Heart right ventricle (tissue), 16 donors: ENCODE data around the gene PRDM16. TPM values are rescaled to one million over a fixed set of nuclear protein-coding genes. Genes with fewer than 3 reads are reported as not detected.

Source experiments
- ATAC-seq, 8 donors: fragments of 200-7000 bp; cut with Tn5 transposase; one replicate each; pipeline ENCODE4 v1.9.1; 2020; ENCODE audit warnings: mild to moderate bottlenecking in 8 of 8, moderate library complexity in 8 of 8, moderate number of reproducible peaks in 1 of 8
- DNase-seq, 2 donors: peaks; one replicate each; pipeline ENCODE4 v3.0.0-alpha.2; 2020
- H3K27ac ChIP-seq, 10 donors: fragments of 200-600 bp; sonication (generic) in 2 of 10; one replicate each; pipeline versions ENCODE4 v1.5.0 to v1.8.0; 2020 to 2022; ENCODE audit warnings: mild to moderate bottlenecking in 3 of 10
- H3K27me3 ChIP-seq, 7 donors: fragments of 200-600 bp; one replicate each; pipeline ENCODE4 v1.8.0; 2021 to 2022; ENCODE audit warnings: mild to moderate bottlenecking in 2 of 7
- H3K36me3 ChIP-seq, 9 donors: fragments of 200-600 bp; sonication (generic) in 1 of 9; one replicate each; pipeline versions ENCODE4 v1.5.0 to v1.8.0; 2020 to 2022; ENCODE audit warnings: mild to moderate bottlenecking in 2 of 9
- H3K4me1 ChIP-seq, 9 donors: fragments of 200-600 bp; sonication (generic) in 1 of 9; one replicate each; pipeline versions ENCODE4 v1.5.0 to v1.8.0; 2020 to 2022; ENCODE audit warnings: mild to moderate bottlenecking in 4 of 9
- H3K4me3 ChIP-seq, 10 donors: fragments of 200-600 bp; sonication (generic) in 2 of 10; one replicate each; pipeline versions ENCODE4 v1.5.0 to v1.8.0; 2020 to 2022; ENCODE audit warnings: mild to moderate bottlenecking in 7 of 10, moderate library complexity in 2 of 10
- H3K9me3 ChIP-seq, 11 donors: fragments of 200-600 bp in 10 of 11; sonication (generic) in 2 of 11; one replicate each; pipeline versions ENCODE4 v1.5.0 to v1.8.0; 2013 to 2022; ENCODE audit warnings: mild to moderate bottlenecking in 2 of 11, control low read depth in 1 of 11, moderate library complexity in 1 of 11
- WGBS, 2 donors: extraction: QIAGEN DNeasy Blood & Tissue Kit; methylation state at CpG; one replicate each; pipeline ENCODE4 v1.1.7; 2013; ENCODE audit warnings: inconsistent platforms in 1 of 2; 5-methylcytosine and 5-hydroxymethylcytosine counted together
- intact Hi-C, 10 donors: fragments of 100-400 bp; cut with DNase I; formaldehyde crosslinking; loops; one replicate each; pipeline versions ENCODE4 v1.11.1 to v1.14.2; 2022
- polyA plus RNA-seq, 2 donors: library from polyadenylated mRNA; stranded (reverse); fragments of 200-250 nt; gene quantifications; one replicate each; pipeline ENCODE4 v1.2.3, GENCODE V29; 2013
- total RNA-seq, 10 donors: library from RNA; stranded (reverse); fragmentation: NEBNext Ultra II Directional in 3 of 10; extraction: Animal tissue kit (Norgen Biotek cat#: 25700) in 3 of 10; gene quantifications; one replicate each; pipeline versions ENCODE4 v1.2.1 to v1.2.4, GENCODE V29; 2021 to 2023
- TF ChIP-seq, protein P1 (sequence below), 9 donors: fragments of 200-600 bp; sonication (generic) in 2 of 9; IDR thresholded peaks; one replicate each; pipeline versions ENCODE4 v1.5.0 to v1.8.0; 2021 to 2022; ENCODE audit warnings: antibody characterized with exemption in 9 of 9, mild to moderate bottlenecking in 5 of 9, moderate library complexity in 1 of 9
- donor health status: Arrhythmogenic right ventricular cardiomyopathy.
- donor health status: ischemic (EF 13 %, LVEDD 7.1; RV severe dilation, severe dysfunction).
- donor health status: healthy with polysubstance abuse.
- donor health status: DM: no; HTN: yes; CAD: no.
- donor health status: DM: no; HTN: no; CAD: no.
- donor health status: ischemic (EF 25% LVEDD 6.9; RV normal size, moderate dysfunction).
- donor health status: ischemic (EF 25% LVEDD 5.7; RV mildly dilated, moderate dysfunction).
- donor health status: healthy.
- donor health status: DM: yes; HTN: yes; CAD: no.
- donor health status: Ischemic cardiomyopathy.
- donor health status: ischemic (EF 35%, LVEDD 5.7; RV mildly dilated, moderate dysfunction).
- donor health status: nonischemic (EF 11% LVEDD 7.7; RV severe dilation, severe dysfunction).
- donor health status: DM: yes; HTN: yes; CAD: no.
- donor health status: PGD.
- donor health status: ischemic (EF 29% LVEDD 5.4; RV normal size, mild dysfunction).
- donor health status: nonischemic (EF 23%, LVEDD 6.1; RV moderate dilation, normal function).

The PRDM16 gene
- total and polyA plus RNA-seq, 12 donors = 4.1 to 25.9 (median 14.8) TPM

DNA sequence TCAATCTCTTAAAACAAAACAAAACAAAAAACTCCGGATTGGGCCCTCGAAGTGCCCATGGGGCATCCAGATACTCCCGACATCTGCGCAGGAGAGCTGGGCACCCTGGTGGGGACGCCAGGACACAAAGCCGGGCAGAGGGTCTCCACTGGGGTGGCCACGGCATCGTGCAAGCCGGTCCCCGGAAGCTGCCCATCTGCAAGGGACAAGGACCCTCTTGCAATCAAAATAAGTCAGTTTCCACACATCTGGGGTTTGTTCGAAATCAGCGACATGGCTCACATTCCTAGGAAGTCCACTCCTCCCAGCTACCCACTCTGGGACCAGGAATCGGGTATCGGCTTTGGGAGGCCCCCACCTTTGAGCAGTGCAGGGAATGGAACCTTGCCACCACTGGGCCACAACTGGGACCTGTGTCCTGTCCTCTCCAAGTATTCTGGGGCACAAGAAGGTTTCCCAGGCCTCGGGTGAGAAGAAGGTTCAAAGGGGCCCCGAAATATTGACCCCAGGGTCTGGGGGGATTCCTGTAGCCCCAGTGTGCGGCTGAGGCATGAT, 4.6 kb upstream of the PRDM16 start:
- Histone ChIP-seq H3K4me3 (peak overlapping the region in 2 of 10 donors; percentile 27 to 41), H3K9me3 (no peaks in the 10 kb centered on the region), H3K27me3 (peaks cover 17 to 85% (median 70%) of the 10 kb centered on the region in 7 donors), H3K27ac (no peak overlapping the region), H3K4me1 (peaks cover 4 to 68% (median 31%) of the 10 kb centered on the region in 9 donors), H3K36me3 (peaks cover 0 to 9% (median 0%) of the 10 kb centered on the region in 9 donors)
- 47 to 58% methylated on average over 17 of the region's 17 CpGs for WGBS, 2 donors
- DNase-seq = no peak
- no peak for ATAC-seq
- intact Hi-C loops = loop anchor here in 3 of 10 donors (5.0 to 10.0 kb wide), 3 partner anchors 340 to 350 kb away; no protein-coding TSS in a partner anchor
- TF ChIP-seq, protein P1, sequence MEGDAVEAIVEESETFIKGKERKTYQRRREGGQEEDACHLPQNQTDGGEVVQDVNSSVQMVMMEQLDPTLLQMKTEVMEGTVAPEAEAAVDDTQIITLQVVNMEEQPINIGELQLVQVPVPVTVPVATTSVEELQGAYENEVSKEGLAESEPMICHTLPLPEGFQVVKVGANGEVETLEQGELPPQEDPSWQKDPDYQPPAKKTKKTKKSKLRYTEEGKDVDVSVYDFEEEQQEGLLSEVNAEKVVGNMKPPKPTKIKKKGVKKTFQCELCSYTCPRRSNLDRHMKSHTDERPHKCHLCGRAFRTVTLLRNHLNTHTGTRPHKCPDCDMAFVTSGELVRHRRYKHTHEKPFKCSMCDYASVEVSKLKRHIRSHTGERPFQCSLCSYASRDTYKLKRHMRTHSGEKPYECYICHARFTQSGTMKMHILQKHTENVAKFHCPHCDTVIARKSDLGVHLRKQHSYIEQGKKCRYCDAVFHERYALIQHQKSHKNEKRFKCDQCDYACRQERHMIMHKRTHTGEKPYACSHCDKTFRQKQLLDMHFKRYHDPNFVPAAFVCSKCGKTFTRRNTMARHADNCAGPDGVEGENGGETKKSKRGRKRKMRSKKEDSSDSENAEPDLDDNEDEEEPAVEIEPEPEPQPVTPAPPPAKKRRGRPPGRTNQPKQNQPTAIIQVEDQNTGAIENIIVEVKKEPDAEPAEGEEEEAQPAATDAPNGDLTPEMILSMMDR (IDR thresholded peaks at IDR 0.05) = no peak

DNA sequence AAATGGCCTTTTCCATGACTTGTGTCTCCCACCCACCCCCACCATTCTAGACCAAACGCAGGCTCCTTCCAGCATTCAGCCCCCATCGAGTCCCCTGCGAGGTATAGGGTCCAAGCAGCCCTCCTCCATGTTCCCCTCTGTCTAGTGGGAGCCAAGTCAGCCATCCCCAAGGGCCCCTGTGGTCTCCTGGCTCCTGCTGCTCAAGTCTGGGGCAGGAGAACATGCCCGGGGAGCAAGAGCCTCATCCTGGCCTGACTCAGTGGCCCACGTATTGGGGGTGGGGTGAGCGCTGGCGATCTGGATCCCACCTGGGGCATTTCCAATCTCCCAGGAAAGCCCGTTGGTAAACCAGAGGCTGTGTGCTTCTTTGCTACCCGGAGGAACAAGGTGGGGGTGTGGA, 4.1 kb upstream of the PRDM16 start:
- Histone ChIP-seq H3K36me3 (peaks cover 0 to 9% (median 0%) of the 10 kb centered on the region in 9 donors), H3K9me3 (no peaks in the 10 kb centered on the region), H3K4me1 (peaks cover 4 to 68% (median 31%) of the 10 kb centered on the region in 9 donors), H3K27ac (no peak overlapping the region), H3K27me3 (peaks cover 17 to 90% (median 70%) of the 10 kb centered on the region in 7 donors), H3K4me3 (no peak overlapping the region)
- 58 to 66% methylated on average over 9 of the region's 9 CpGs for WGBS, 2 donors
- intact Hi-C loops = loop anchor here in 8 of 10 donors (5.0 to 10.0 kb wide), 9 partner anchors 217 to 357 kb away; no protein-coding TSS in a partner anchor
- DNase-seq = no peak
- TF ChIP-seq, protein P1 (IDR thresholded peaks at IDR 0.05) = no peak
- ATAC-seq = no peak

DNA sequence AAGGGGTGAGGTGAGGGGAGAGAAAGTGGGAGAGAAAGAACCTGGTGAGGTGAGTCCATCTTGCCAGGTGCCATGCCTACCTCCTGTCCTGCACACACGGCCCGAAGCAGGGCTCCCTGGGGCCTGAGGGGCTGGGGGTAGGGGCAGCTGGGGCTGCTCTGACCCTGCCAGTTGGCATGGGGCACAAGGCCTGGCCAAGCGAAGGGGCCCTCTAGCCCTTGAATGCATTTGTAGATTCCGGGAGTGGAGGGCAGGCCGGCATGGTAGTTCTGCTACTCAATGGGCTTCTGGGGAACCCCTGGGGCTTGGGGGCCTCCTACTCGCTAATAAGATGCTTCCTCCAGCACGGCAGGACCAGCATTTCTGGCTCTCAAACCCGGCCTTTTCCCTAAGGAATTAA, 3.6 kb upstream of the PRDM16 start:
- peaks cover 4 to 68% (median 31%) of the 10 kb centered on the region in 9 donors for H3K4me1 ChIP-seq
- TF ChIP-seq, protein P1 (IDR thresholded peaks at IDR 0.05) = no peak
- H3K36me3 ChIP-seq = peaks cover 0 to 6% (median 0%) of the 10 kb centered on the region in 9 donors
- intact Hi-C loops = loop anchor here in 8 of 10 donors (5.0 to 10.0 kb wide), 8 partner anchors 217 to 357 kb away; no protein-coding TSS in a partner anchor
- peak overlapping the region in 1 of 10 donors; percentile 84 for H3K27ac ChIP-seq
- ATAC-seq = no peak
- peaks cover 17 to 87% (median 67%) of the 10 kb centered on the region in 7 donors for H3K27me3 ChIP-seq
- no peak for DNase-seq
- WGBS, 2 donors = 40 to 41% methylated on average over 8 of the region's 8 CpGs
- H3K4me3 ChIP-seq = peak overlapping the region in 4 of 10 donors; percentile 2 to 81 (median 64)
- no peaks in the 10 kb centered on the region for H3K9me3 ChIP-seq

DNA sequence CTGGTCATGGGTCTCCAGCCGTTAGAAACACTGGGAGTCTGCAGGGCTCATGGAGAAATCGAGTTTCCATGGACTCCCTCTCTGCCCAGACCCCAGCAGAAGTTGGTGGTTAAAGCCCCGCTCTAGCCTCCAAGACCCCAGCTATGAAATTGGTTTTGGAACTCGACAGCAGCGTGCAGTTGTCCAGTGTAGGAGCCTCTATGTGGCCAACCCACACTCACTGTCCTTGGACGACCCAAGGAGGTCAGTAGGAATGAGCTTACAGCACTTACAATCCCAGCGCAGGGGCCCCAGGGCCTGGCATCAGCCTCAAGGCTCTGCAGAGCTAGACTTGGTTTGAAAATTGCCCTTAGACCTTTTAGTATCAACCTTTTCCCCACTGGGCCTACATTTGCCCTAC, 3.2 kb upstream of the PRDM16 start:
- DNase-seq (no peak), ATAC-seq (no peak)
- Histone ChIP-seq H3K9me3 (no peaks in the 10 kb centered on the region), H3K36me3 (peaks cover 0 to 6% (median 0%) of the 10 kb centered on the region in 9 donors), H3K27me3 (peaks cover 17 to 91% (median 66%) of the 10 kb centered on the region in 7 donors), H3K27ac (peak overlapping the region in 4 of 10 donors; percentile 84 to 93 (median 90)), H3K4me3 (peak overlapping the region in 7 of 10 donors; percentile 55 to 81 (median 63)), H3K4me1 (peaks cover 4 to 71% (median 33%) of the 10 kb centered on the region in 9 donors)
- TF ChIP-seq, protein P1 (IDR thresholded peaks at IDR 0.05) = no peak
- WGBS, 2 donors = 47 to 52% methylated on average over 7 of the region's 7 CpGs
- intact Hi-C loops = loop anchor here (1.0 to 10.0 kb wide), 16 partner anchors 217 to 358 kb away; no protein-coding TSS in a partner anchor
